Stimulated activated CD4-positive, alpha-beta T cell treated with anti-CD3 and anti-CD28 coated beads, Interleukin-1b, Interleukin-23, amount 100 ng/mL, for 48 hours (primary cell): Measurements from ENCODE around the gene MINAR1.

ENCODE experiments used
- DNase-seq: peaks from one replicate; pipeline ENCODE4 v3.0.0-alpha.2; 2020

MINAR1 gene

DNA sequence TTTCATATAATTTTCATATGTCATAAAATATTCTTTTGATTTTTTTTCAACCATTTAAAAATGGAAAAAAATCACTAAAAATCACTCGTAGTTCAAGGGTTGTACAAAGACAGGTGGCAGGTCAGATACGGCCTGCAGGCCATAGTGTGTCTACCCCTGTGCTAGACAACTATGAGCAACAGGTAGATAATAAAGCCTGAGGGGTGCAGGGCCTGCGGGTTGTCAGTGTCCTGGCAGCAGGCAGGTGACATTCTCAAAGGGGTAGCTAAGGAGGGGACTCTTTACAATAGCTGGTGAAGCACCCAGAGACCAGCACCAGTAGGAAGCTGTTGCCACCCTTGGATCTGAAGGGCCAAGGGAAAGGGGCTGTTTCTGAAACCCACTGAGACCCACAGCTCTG lies 34.4 kb downstream of the MINAR1 start:
- DNase-seq, result no peak

DNA sequence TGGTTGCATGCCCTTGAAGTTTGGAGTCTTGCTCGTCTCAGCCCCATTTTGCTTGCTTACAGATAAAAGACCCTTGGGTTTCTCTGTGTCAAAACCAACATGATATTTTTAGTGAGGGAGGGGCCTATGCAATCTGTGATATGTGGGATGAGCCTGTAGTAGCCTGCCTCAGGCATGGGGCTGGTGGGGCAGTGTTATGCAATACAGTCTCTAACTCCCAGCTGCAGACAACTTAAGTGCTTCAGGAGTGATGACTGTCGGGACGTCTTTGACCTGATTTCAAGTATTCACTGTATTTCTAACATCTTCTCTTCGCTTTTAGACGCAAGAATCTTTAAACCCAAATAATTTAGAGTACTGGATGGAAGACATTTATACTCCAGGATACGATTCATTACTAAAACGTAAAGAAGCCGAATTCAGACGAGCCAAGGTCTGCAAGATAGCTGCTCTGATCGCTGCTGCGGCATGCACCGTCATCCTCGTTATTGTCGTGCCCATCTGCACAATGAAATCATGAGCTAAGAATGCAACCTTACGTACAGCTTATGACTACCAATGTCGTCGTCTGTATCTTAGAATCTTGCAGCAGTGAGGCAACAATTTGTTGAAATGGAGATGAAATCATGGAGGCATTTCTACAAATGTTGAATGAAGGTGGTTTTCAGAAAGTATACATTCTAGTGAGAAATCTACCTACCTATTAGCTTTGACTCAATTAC lies 35.9 kb downstream of the MINAR1 start:
- DNase-seq, result no peak

DNA sequence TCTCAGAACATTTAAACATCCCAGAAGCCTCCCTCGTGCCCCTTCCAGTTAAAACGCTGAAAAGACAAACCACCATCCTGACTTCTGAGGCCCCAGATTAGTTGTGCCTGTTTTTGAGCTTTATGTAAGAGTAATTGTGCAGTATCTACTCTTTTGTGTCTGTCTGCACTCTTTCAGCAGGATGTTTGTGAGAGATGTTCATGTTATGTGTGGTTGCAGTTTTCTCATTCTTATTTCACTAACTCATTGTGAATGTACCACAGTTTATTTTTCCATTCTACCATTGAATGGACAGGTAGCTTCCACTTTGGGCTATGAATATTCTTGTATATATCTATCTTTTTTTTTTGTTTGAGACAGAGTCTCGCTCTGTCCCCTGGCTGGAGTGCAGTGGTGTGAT lies 40.3 kb downstream of the MINAR1 start:
- no peak for DNase-seq

DNA sequence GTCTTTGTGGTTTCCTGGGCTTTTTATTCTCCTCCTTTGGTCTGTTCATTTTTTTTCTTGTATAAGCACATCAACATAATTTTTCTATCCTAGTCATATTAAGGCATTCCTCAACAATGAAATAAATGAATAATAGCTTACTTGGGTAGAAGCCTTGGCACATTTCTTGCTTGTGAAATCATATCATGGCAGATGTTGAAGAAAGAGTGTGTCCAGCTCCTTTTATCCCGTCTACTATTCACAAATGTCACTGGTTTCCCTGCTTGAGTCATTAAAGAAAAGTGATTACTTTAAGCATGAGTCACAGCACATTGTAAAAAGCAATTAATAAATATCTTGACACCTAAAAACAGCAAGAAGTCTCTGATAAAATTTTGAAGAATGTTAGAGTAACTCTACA lies 42.1 kb downstream of the MINAR1 start:
- no peak for DNase-seq

DNA sequence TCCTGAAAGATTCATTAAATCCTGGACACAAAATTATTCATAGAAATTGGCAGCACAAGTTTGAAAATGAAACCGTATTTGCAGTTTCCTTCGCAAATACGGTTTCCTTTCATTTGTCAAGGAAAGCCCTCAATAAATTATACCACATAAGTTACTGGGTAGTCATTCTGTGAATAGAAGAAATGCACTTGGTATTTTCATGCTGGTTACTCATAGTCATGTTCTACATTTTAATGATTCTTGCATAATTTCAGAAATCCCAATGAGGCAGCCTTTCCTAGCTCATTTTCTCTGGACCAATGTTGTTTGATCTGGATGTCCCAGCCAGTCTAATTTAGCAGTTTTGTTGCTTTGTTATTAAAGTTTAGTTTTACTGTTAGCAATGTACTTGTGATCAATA lies 43.2 kb downstream of the MINAR1 start:
- DNase-seq, result no peak

DNA sequence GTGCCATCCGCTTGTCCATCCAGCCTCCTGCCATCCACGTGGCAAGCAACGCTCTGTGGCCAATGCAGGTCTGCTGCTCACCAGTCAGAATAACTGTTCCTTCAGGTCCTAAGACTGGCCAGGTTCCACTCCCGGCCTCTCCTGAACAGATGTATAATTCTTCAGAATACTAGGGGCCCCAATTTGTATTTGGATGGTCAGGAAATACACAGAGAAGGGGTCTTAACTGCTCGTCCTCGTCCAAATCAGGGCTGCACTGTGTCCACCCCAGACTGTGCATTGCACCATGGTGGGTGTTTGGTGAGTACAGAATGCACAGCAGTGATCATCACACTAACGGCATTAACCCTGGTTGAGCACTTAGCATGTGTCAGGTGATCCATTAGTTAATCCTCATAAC lies 46.0 kb downstream of the MINAR1 start:
- no peak for DNase-seq

DNA sequence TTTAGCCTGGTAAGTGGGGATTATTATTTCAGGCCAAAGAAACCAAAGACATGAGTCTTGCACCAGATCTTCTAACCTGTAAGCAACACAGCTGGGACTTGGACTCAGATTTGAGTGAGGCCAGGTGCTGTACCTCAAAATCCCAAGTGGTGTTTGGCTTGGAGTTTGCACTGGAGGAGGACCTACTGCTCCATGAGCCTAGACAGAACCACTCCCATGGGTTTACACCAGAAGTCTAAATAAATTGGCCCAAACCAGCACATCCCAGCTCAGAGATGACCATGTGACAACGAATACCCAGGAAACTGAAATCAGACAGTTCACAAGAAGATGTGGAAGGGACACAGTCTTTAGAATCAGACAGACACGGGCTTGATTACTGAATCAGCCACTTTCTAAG lies 47.5 kb downstream of the MINAR1 start:
- no peak for DNase-seq

DNA sequence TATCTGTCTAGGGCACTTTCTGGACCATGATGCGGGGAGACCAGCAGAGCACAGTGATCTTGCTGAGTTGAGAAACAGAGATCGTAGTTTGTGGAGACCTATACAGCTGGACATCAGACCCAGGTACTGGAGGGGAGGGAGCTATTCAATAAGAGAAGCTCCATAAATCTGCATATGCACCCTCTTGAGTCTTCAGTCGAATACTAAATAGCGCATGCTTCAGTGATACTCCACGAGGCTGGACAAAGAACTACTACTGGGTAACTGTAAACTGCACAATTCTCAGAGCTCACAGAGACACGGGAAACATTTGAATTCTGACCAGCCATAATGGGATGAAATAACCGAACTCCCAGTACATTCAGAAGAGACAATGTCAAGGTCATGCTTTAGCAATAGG lies 49.7 kb downstream of the MINAR1 start:
- DNase-seq, result no peak
